ENCODE measurements around the gene TCIRG1. TPM values are rescaled to one million over a fixed set of nuclear protein-coding genes. Genes with fewer than 3 reads are reported as not detected.

The TCIRG1 gene
- total RNA-seq, 2 donors from 2014 or later: 80.8 to 105 TPM

GRCh38 chr11:68099057-68099456 lies 60.2 kb downstream of the TCIRG1 start:
- no peak for DNase-seq (ENCODE audit: low spot score)
- intact Hi-C loops (cut with DNase I): no loop called here

- intact Hi-C loops (cut with DNase I): no loop called here
- DNase-seq (ENCODE audit: low spot score): no peak
Observed at GRCh38 chr11:68099474-68100405, 60.9 kb downstream of the TCIRG1 start.

Small RNAs within 50 kb of the gene (microRNA-seq; reads per million reads assigned to microRNA genes)
- 0 reads per million in 2 donors for gene MIR4691 (ENCODE audit: borderline microRNAs expressed in 2 of 2)
- gene MIR6753 (ENCODE audit: borderline microRNAs expressed in 2 of 2): 0 to 0.65 reads per million in 2 donors
- gene MIR7113 (ENCODE audit: borderline microRNAs expressed in 2 of 2): 0.65 to 1.3 reads per million in 2 donors

Other genes with a start within 250 kb of the TCIRG1 start
- gene UNC93B1, start 34.9 kb upstream of the TCIRG1 start, total RNA-seq: 10 to 100 TPM; 15.9 to 28.5 TPM
- gene ALDH3B1, start 28.7 kb upstream of the TCIRG1 start, total RNA-seq: 10 to 100 TPM; 11.2 to 15.0 TPM
- gene NDUFS8, start 8.3 kb upstream of the TCIRG1 start, total RNA-seq: 100 to 1,000 TPM in 1 of 2 donors, 10 to 100 TPM in 1; 95.3 to 101 TPM
- gene CHKA, start 82.4 kb downstream of the TCIRG1 start, total RNA-seq: 10 to 100 TPM; 10.9 to 13.8 TPM
- 10 to 100 TPM; 34.3 to 39.0 TPM for gene KMT5B, start 174.3 kb downstream of the TCIRG1 start, total RNA-seq
- gene C11orf24, start 232.9 kb downstream of the TCIRG1 start, total RNA-seq: 10 to 100 TPM; 67.2 to 74.9 TPM

Data from posterior vena cava (tissue), 2 donors.